K562 (cell line): Measurements from ENCODE around the gene SHH. TPM values are rescaled to one million over a fixed set of nuclear protein-coding genes. Genes with fewer than 3 reads are reported as not detected.

ENCODE experiments used
- ATAC-seq: fragments of 200-7000 bp; cut with Tn5 transposase; 3 replicates; pipeline ENCODE4 v1.9.1; 2020; ENCODE audit warnings: moderate library complexity
- BruUV-seq: library from RNA; stranded (reverse); fragments of 400-500 nt; replicated peaks from 2 replicates; lab custom pipeline; 2021; lab: Mats Ljungman, UMichigan
- CTCF ChIA-PET: fragments of 300-600 bp; formaldehyde crosslinking; extraction: SDS; loops from one replicate; lab custom pipeline; 2021; ENCODE audit warnings: low intra/inter-chr PET ratio; lab: Yijun Ruan, JAX
- POLR2A ChIA-PET: fragments of 300-600, 350-650 bp; sonication (Branson Sonifier 250); formaldehyde crosslinking; extraction: SDS; loops from one replicate; lab custom pipeline; 2021; ENCODE audit warnings: antibody characterized with exemption, inconsistent platforms; lab: Yijun Ruan, JAX
- DNase-seq, 4 experiments: peaks; one replicate each; pipeline versions ENCODE4 v3.0.0 to v3.0.0-alpha.2; 2011 to 2018; ENCODE audit warnings: low spot score in 3 of 4, mixed read lengths in 3 of 4; ENCODE audit errors: extremely low read depth in 1 of 4
- FAIRE-seq: peaks from 2 replicates; lab custom pipeline; 2011; peaks lifted over from hg19 to GRCh38; lab: Jason Lieb, UNC
- H2AFZ ChIP-seq: 2 replicates; pipeline ENCODE4 v1.6.0; 2011; ENCODE audit warnings: low read depth, low read length, control low read depth, inconsistent platforms
- H3K27ac ChIP-seq: fragments of 200-600 bp; 3 replicates; pipeline ENCODE4 v1.8.0; 2011; ENCODE audit warnings: low read depth, mild to moderate bottlenecking, control low read depth, inconsistent platforms, low read length, moderate library complexity, mixed read lengths; ENCODE audit errors: extremely low read depth
- H3K27me3 ChIP-seq, 2 experiments: fragments of 300-600 bp in 1 of 2; 2 replicates in 1 of 2; 3 replicates in 1 of 2; pipeline versions ENCODE4 v1.6.0 to v1.8.0; 2011; ENCODE audit warnings: inconsistent platforms in 2 of 2, low read length in 2 of 2, mild to moderate bottlenecking in 1 of 2, mixed read lengths in 1 of 2, moderate library complexity in 1 of 2; ENCODE audit not compliant: control insufficient read depth in 2 of 2, insufficient read depth in 2 of 2
- H3K36me3 ChIP-seq: fragments of 300-600 bp; 3 replicates; pipeline ENCODE4 v1.8.0; 2011; ENCODE audit warnings: mild to moderate bottlenecking, low read length, inconsistent platforms; ENCODE audit not compliant: control insufficient read depth, insufficient read depth
- H3K4me1 ChIP-seq, 2 experiments: fragments of 200-600 bp in 1 of 2; replicated peaks in 1 of 2; 2 replicates in 1 of 2; 3 replicates in 1 of 2; pipeline versions ENCODE4 v1.5.1 to v1.8.0; 2011; ENCODE audit warnings: inconsistent platforms in 2 of 2, low read length in 2 of 2, mild to moderate bottlenecking in 1 of 2, mixed read lengths in 1 of 2, moderate library complexity in 1 of 2; ENCODE audit not compliant: control insufficient read depth in 2 of 2, insufficient read depth in 2 of 2
- H3K4me2 ChIP-seq: 2 replicates; pipeline ENCODE4 v1.6.1; 2011; ENCODE audit warnings: low read length, control low read depth, inconsistent platforms, mixed read lengths; ENCODE audit not compliant: insufficient read depth
- H3K4me3 ChIP-seq: fragments of 200-600 bp; sonication (generic), shearing (Covaris generic); 2 replicates; pipeline ENCODE4 v1.5.1; 2016; ENCODE audit warnings: control low read depth, inconsistent platforms
- H3K79me2 ChIP-seq: fragments of 200-600 bp; 3 replicates; pipeline ENCODE4 v1.8.0; 2011; ENCODE audit warnings: low read length, inconsistent platforms; ENCODE audit not compliant: control insufficient read depth, insufficient read depth
- H3K9ac ChIP-seq, 2 experiments: 2 replicates each; pipeline versions ENCODE4 v1.6.0 to v1.6.1; 2011; ENCODE audit warnings: low read depth in 2 of 2, low read length in 2 of 2, control low read depth in 1 of 2, inconsistent platforms in 1 of 2, mild to moderate bottlenecking in 1 of 2, mixed read lengths in 1 of 2; ENCODE audit not compliant: insufficient read depth in 1 of 2
- H3K9me1 ChIP-seq: one replicate; pipeline ENCODE4 v1.6.0; 2011; ENCODE audit warnings: inconsistent platforms, mild to moderate bottlenecking, low read length, moderate library complexity; ENCODE audit not compliant: control insufficient read depth, insufficient read depth
- H3K9me3 ChIP-seq: replicated peaks from 2 replicates; pipeline ENCODE4 v1.5.1; 2011; ENCODE audit warnings: low read depth, low read length, inconsistent platforms; ENCODE audit not compliant: control insufficient read depth, insufficient read depth
- H4K20me1 ChIP-seq: replicated peaks from 2 replicates; pipeline ENCODE4 v1.6.1; 2011; ENCODE audit warnings: low read length, inconsistent platforms, mixed read lengths; ENCODE audit not compliant: control insufficient read depth, insufficient read depth
- ELK3 ChIP-seq: fragments of 450-650 bp; formaldehyde crosslinking; IDR thresholded peaks from 2 replicates; pipeline ENCODE4 v1.4.0; 2020; ENCODE audit warnings: mild to moderate bottlenecking
- HSF4 ChIP-seq: fragments of 250-450 bp; sonication (Bioruptor Pico); IDR thresholded peaks from 2 replicates; pipeline ENCODE4 v2.1.2; 2022; ENCODE audit warnings: mild to moderate bottlenecking, moderate library complexity, borderline replicate concordance
- NFIC ChIP-seq: fragments of 450-650 bp; IDR thresholded peaks from 2 replicates; pipeline ENCODE4 v1.6.1; 2017; ENCODE audit warnings: mild to moderate bottlenecking, inconsistent platforms
- POLR2B ChIP-seq: fragments of 450-650 bp; IDR thresholded peaks from 2 replicates; pipeline ENCODE4 v1.6.1; 2018; ENCODE audit warnings: low read depth; ENCODE audit not compliant: partially characterized antibody
- THAP12 ChIP-seq: fragments of 250-450 bp; sonication (Bioruptor Pico); IDR thresholded peaks from 2 replicates; pipeline ENCODE4 v1.9.0; 2021; ENCODE audit warnings: mild to moderate bottlenecking, inconsistent platforms
- U2AF2 ChIP-seq: fragments of 200-400 bp; formaldehyde crosslinking; optimal IDR thresholded peaks from 2 replicates; pipeline ENCODE3; 2017; ENCODE audit warnings: low read depth, mild to moderate bottlenecking, low read length
- ZBTB1 ChIP-seq: sonication (generic); formaldehyde crosslinking; IDR thresholded peaks from 2 replicates; pipeline ENCODE4 v1.8.1; 2023; ENCODE audit warnings: missing genetic modification reagents, low read depth, mild to moderate bottlenecking, borderline replicate concordance
- ZFX ChIP-seq: sonication (generic); formaldehyde crosslinking; IDR thresholded peaks from 2 replicates; pipeline ENCODE4 v1.8.0; 2022; ENCODE audit warnings: mild to moderate bottlenecking, missing genetic modification reagents, moderate library complexity
- ZNF124 ChIP-seq: sonication (generic); formaldehyde crosslinking; IDR thresholded peaks from 2 replicates; pipeline ENCODE4 v1.8.1; 2022; ENCODE audit warnings: missing genetic modification reagents
- ZNF140 ChIP-seq: fragments of 250-450 bp; sonication (Bioruptor Pico); IDR thresholded peaks from 2 replicates; pipeline ENCODE4 v1.8.0; 2021; ENCODE audit warnings: moderate library complexity, mild to moderate bottlenecking, inconsistent platforms
- ZNF143 ChIP-seq: sonication (generic); formaldehyde crosslinking; IDR thresholded peaks from 2 replicates; pipeline ENCODE4 v1.9.0; 2022; ENCODE audit warnings: mild to moderate bottlenecking, missing genetic modification reagents
- WGBS: fragments of 100-300 bp; shearing (Covaris generic); methylation state at CpG from one replicate; pipeline ENCODE4 v1.1.6; 2016; ENCODE audit warnings: low coverage, mixed read lengths; ENCODE audit not compliant: insufficient coverage; ENCODE audit errors: missing lambda C conversion rate; 5-methylcytosine and 5-hydroxymethylcytosine counted together
- in situ Hi-C: fragments of 300-500 bp; cut with MboI; formaldehyde crosslinking; loops from 4 replicates; pipeline ENCODE4 v1.15.0; 2018; ENCODE audit warnings: inconsistent platforms, mixed read lengths
- intact Hi-C: fragments of 100-400 bp; cut with micrococcal nuclease; formaldehyde crosslinking; loops from 2 replicates; pipeline ENCODE4 v1.14.2; 2022
- polyA plus RNA-seq, 8 experiments: library from polyadenylated mRNA; depleted of rRNA in 4 of 8; stranded (reverse) in 5 of 8; unstranded in 3 of 8; fragments of >200 nt; fragmentation: Nextera tagmentation in 2 of 8; fragmentation: Illumina TruSeq in 1 of 8; extraction: Ambion mirVana in 2 of 8; extraction: Trizol in 1 of 8; gene quantifications; 2 replicates each; pipeline versions ENCODE4 v1.2.1 to v1.2.3, GENCODE V29; 2011 to 2014; ENCODE audit warnings: inconsistent platforms in 1 of 8, missing spikeins in 1 of 8
- total RNA-seq, 7 experiments: library from RNA; depleted of rRNA in 6 of 7; stranded (reverse); fragments of >200 nt in 6 of 7; fragmentation: Illumina TruSeq in 2 of 7; extraction: Trizol in 2 of 7; gene quantifications; 2 replicates each; pipeline versions ENCODE4 v1.2.1 to v1.2.3, GENCODE V29; 2011 to 2021; ENCODE audit warnings: low replicate concordance in 1 of 7
- TF ChIP-seq, protein P1 (sequence below): fragments of 200-800 bp; sonication (Bioruptor generic); IDR thresholded peaks from 2 replicates; pipeline ENCODE4 v1.6.1; 2016; ENCODE audit warnings: missing genetic modification characterization, missing compliant biosample characterization

SHH gene
- total and polyA plus RNA-seq, 9 of the 15 experiments (the other 6 are each of a cell fraction or from before 2014, with no cell fraction given): 0.09 TPM; not detected in 8

- no TSS peak for BruUV-seq
- H3K9me1 ChIP-seq: peaks cover 3% of the 10 kb centered on the region
- H3K4me1 ChIP-seq: no peaks in the 10 kb centered on the region
- H2AFZ ChIP-seq: no peak overlapping the region
- no peak overlapping the region for H3K27ac ChIP-seq
- H3K36me3 ChIP-seq: peaks cover 95% of the 10 kb centered on the region
- peaks cover 3% of the 10 kb centered on the region; the same call in 1 of the 2 replicates for H4K20me1 ChIP-seq
- no peak for FAIRE-seq
- intact Hi-C loops (no loop called here), in situ Hi-C loops (loop anchor here (25.0 kb wide), 1 partner anchor 386 kb away; no protein-coding TSS in a partner anchor)
- no peaks in the 10 kb centered on the region for H3K27me3 ChIP-seq
- no peak overlapping the region for H3K4me3 ChIP-seq
- H3K79me2 ChIP-seq: no peaks in the 10 kb centered on the region
- POLR2A ChIA-PET: interaction anchor here (0.6 to 1.4 kb wide), 2 partner anchors 19 to 274 kb away, joined by 3 read pairs; no protein-coding TSS in a partner anchor
- no peak overlapping the region for H3K9ac ChIP-seq
- H3K4me2 ChIP-seq: no peak overlapping the region
- CTCF ChIA-PET: no interaction called here
- DNase-seq: no peak
- 90% methylated on average over 2 of the region's 4 CpGs for WGBS
- no peaks in the 10 kb centered on the region for H3K9me3 ChIP-seq
- no peak for TF ChIP-seq ZNF124 (CRISPR knock-in tag)
- TF ChIP-seq ZBTB1 (CRISPR knock-in tag): no peak
- TF ChIP-seq NFIC: no peak
- TF ChIP-seq ZNF140 (CRISPR knock-in tag): no peak
- no peak for TF ChIP-seq ELK3 (CRISPR knock-in tag)
- TF ChIP-seq, protein P1, sequence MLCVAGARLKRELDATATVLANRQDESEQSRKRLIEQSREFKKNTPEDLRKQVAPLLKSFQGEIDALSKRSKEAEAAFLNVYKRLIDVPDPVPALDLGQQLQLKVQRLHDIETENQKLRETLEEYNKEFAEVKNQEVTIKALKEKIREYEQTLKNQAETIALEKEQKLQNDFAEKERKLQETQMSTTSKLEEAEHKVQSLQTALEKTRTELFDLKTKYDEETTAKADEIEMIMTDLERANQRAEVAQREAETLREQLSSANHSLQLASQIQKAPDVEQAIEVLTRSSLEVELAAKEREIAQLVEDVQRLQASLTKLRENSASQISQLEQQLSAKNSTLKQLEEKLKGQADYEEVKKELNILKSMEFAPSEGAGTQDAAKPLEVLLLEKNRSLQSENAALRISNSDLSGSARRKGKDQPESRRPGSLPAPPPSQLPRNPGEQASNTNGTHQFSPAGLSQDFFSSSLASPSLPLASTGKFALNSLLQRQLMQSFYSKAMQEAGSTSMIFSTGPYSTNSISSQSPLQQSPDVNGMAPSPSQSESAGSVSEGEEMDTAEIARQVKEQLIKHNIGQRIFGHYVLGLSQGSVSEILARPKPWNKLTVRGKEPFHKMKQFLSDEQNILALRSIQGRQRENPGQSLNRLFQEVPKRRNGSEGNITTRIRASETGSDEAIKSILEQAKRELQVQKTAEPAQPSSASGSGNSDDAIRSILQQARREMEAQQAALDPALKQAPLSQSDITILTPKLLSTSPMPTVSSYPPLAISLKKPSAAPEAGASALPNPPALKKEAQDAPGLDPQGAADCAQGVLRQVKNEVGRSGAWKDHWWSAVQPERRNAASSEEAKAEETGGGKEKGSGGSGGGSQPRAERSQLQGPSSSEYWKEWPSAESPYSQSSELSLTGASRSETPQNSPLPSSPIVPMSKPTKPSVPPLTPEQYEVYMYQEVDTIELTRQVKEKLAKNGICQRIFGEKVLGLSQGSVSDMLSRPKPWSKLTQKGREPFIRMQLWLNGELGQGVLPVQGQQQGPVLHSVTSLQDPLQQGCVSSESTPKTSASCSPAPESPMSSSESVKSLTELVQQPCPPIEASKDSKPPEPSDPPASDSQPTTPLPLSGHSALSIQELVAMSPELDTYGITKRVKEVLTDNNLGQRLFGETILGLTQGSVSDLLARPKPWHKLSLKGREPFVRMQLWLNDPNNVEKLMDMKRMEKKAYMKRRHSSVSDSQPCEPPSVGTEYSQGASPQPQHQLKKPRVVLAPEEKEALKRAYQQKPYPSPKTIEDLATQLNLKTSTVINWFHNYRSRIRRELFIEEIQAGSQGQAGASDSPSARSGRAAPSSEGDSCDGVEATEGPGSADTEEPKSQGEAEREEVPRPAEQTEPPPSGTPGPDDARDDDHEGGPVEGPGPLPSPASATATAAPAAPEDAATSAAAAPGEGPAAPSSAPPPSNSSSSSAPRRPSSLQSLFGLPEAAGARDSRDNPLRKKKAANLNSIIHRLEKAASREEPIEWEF (CRISPR knock-in tag): no peak
- TF ChIP-seq HSF4 (CRISPR knock-in tag): no peak
- no peak for TF ChIP-seq THAP12 (CRISPR knock-in tag)
- TF ChIP-seq U2AF2: no peak
- TF ChIP-seq ZNF143 (CRISPR knock-in tag): no peak
- TF ChIP-seq POLR2B: no peak
- TF ChIP-seq ZFX (CRISPR knock-in tag): no peak
- no peak for ATAC-seq
These were observed 38.7 kb downstream of the SHH start for GRCh38 chr7:155773531-155773930.
